ENCODE measurements around the gene RTRAF.

- no peak for TF ChIP-seq POLR2A (IDR thresholded peaks at IDR 0.05)
- TF ChIP-seq CTCF (IDR thresholded peaks at IDR 0.05): no peak
These were observed 18.3 kb downstream of the RTRAF start for GRCh38 chr14:52007637-52008036.
